NCI-H1048 (cell line): ENCODE data around the gene SCN2A.
"Not testable (repeated sequence)": the region's sequence is repeated elsewhere in the genome, so short reads cannot be mapped to it uniquely, and the experiment has no call there.

Experiments
- DNase-seq: peaks from one replicate; lab custom pipeline; 2025; lab: John Stamatoyannopoulos, UW

The SCN2A gene

GRCh38 chr2:165253178-165253577 is 14.0 kb downstream of the SCN2A start:
- no peak for DNase-seq

GRCh38 chr2:165256618-165257017 is 17.4 kb downstream of the SCN2A start:
- DNase-seq, result no peak

DNA sequence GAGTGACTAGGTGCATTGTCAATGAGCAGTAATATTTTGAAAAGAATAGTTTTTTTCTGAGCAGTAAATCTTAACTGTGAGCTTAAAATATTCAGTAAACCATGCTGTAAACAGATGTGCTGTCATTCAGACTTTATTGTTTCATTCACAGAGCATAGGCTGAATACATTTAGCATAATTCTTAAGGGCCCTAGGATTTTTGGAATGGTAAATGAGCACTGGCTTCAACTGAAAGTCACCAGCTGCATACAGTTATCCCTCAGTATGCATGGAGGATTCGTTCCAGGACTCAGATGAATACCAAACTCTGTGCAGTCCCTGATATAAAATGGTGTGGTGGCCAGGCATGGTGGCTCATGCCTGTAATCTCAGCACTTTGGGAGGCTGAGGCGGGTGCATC is 21.1 kb downstream of the SCN2A start:
- not testable (repeated sequence) for DNase-seq

DNA sequence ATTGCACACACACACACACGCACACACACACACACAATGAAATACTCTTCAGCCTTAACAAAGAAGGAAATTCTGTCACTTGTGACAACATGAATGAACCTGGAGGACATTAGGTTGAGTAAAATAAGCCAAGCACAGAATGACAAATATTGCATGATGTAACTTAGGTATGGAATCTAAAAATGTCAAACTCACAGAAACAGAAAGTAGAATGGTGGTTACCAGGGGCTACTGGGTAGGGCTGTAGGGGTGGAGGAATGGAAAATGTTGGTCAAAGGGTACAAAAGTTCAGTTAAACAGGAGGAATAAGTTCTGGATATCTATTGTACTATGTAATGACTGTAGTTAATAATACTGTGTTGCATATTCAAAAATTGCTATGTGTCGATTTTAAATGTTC is 29.5 kb downstream of the SCN2A start:
- DNase-seq, result no peak

DNA sequence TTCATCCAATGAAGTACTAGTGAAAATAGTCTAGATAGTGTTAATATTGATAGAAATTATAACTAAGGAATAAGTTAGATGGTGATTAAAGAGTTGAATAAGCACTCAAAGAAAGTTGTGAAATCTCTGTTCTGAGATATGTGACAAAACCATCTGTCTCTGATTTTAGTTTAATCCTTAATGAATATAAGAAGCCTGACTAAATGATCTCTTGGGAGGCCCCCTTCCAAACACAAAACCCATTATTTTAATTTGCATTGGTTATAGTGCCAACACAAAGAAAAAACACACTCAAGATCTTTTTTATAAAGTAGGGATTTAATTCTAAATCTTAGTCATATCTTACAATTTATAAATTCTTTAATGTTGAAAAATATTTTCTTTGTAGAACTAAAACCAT is 34.0 kb downstream of the SCN2A start:
- DNase-seq, result no peak

- DNase-seq, result no peak
Observed at GRCh38 chr2:165274698-165275097, 35.5 kb downstream of the SCN2A start.

DNA sequence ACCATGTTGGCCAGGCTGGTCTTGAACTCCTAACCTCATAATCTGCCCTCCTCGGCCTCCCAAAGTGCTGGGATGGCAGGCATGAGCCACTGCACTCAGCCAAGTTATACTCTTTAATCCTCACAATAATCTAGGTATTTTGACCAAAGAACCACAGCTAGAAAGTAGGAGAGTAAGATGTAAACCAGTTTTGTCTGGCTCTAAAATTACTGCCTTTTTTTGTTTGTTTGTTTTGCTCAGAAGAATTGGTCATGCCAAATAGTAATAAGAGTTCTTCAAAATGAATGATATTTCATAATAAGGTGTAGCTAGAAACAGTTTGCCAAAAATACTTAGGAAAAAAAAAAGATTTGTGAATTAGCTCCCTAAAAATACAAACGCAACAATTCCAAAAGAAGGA is 36.7 kb downstream of the SCN2A start:
- DNase-seq, result no peak

- no peak for DNase-seq
Observed at GRCh38 chr2:165277295-165277694, 38.1 kb downstream of the SCN2A start.

- DNase-seq, result no peak
Observed at GRCh38 chr2:165277860-165278656, 38.8 kb downstream of the SCN2A start.

DNA sequence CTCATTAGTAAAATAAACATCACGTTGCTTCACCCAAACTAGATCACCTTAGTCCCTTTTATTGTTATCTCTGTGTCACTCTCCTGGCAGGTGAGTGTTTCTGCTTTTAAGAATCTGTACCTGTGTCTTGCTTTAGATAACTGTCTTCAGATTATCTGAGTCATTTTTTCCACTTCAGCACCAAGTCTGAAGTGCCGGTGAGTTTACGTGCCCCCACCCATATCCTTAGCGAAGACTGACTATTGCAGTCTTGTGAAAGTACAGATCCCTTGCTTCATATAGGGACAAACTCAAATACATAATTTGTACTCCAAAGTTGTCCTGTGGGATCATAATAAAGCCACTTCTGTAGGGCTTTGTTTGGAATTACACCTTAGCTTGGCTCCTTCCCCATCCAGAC is 41.1 kb downstream of the SCN2A start:
- no peak for DNase-seq

DNA sequence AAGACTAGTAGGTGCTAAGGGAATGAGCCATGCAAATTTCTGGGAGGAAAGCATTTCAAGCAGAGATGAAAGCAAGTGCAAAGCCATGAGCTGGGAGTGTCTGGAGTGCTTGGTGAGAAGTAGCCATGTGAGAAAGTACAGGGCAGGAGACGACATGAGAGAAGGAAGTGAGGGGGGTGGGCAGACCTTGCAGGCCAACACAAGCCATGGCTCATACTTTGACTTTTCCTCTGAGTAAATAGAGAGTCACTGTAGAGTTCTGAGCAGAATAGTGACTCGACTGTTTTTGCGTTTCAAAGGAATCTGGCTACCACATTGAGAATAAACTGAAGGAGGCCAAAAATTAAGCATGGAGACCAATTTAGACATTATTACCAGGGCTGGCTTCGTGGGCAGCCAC is 42.2 kb downstream of the SCN2A start:
- DNase-seq, result no peak

DNA sequence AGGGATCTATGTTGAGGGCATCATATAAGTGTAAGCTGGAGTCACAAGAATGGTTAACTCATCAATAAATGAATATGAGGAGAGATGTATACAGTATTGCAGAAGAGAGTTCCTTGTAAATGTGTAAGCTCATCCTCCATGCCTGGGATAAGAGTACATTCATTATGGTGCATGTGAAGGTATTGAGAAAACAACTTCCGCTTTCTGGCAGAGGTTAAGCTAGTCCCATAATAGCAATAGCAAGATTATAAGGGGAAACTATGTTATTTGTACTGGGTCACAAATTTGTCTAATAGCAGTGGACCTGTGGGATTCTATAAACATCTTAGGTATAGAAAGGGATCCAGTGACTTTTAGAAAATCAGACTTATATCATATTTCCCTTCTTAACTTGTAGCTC is 44.1 kb downstream of the SCN2A start:
- no peak for DNase-seq

- DNase-seq, result no peak
Observed at GRCh38 chr2:165287094-165287778, 48.0 kb downstream of the SCN2A start.

DNA sequence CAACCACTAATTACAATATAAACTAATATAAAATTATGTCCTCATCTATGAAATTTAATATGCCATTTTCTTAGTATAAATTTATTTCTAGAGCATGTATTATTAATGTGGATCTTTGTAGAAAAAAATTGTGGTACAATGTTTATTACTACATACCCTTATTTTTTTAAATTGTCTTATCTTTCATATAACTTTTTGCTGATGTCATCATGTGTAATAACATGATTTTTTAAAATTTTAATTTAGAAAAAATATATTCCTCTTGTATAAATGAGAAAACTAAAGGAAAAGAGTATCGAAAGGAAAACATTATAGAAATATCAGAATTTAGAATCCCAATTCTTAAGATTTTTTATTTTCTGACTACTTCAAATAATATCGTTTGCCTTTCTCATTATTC is 49.9 kb downstream of the SCN2A start:
- no peak for DNase-seq

GRCh38 chr2:165293440-165294420 is 54.5 kb downstream of the SCN2A start:
- peak; percentile 78 for DNase-seq

DNA sequence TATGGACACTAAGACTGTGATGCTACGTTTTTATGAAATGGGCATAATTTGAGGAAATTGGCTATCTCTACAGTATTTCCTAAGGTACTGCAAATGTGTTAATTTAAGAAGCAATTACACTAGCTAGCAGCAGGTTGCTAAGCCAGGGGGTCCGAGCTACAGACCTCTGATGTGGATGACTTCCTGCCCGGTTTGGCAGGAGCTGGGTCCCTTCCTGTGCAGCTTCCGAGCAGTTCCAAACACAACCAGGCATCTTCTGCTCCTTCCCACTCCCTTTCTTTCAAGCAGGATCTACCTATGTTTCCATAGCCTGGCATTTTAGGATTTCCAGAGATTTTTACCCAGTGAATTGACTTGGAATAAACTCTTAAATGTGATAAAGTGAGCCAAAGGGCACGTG is 55.7 kb downstream of the SCN2A start:
- DNase-seq, result no peak

DNA sequence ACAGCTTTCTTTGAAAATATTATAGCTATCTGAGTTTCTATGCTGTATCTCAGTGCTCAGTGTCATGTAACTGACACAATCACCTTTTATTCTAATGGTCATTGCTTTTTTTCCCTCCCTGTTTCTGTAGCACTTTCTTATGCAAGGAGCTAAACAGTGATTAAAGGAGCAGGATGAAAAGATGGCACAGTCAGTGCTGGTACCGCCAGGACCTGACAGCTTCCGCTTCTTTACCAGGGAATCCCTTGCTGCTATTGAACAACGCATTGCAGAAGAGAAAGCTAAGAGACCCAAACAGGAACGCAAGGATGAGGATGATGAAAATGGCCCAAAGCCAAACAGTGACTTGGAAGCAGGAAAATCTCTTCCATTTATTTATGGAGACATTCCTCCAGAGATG is 56.4 kb downstream of the SCN2A start:
- DNase-seq, result no peak

DNA sequence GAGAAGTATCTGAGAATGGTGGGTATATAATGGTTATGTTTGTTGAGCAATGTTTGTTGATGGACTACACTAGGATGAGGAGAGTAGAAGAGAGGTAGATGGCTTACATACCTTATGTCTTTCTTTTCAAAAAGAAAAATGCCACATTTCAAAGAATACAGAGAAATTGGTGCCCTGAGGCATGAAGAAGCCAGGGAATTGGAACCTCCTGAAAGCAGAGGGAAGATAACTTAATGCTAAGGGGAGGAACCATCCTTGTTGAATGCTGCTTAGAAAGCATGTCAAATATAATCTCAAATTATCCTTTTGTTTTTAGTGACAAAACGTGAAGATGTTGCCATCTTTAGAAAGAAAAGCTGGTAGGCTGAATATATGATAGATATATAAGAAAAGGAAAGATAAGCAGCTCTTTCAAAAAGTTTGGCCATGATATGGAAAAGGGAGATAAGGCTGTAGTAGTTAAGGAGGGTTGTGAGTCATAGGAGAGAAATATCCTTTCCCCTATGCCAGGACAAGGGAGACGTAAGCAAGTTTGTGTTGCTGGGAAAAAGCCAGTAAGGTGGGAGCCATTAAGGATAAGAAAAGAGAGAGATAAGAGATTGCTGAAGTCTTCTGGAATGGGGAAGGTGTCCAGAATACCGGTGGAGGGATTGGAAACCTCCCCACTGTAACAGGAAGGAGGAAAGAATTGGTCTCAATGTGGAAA is 66.3 kb downstream of the SCN2A start:
- DNase-seq, result no peak

- no peak for DNase-seq
Observed at GRCh38 chr2:165307317-165307716, 68.1 kb downstream of the SCN2A start.

DNA sequence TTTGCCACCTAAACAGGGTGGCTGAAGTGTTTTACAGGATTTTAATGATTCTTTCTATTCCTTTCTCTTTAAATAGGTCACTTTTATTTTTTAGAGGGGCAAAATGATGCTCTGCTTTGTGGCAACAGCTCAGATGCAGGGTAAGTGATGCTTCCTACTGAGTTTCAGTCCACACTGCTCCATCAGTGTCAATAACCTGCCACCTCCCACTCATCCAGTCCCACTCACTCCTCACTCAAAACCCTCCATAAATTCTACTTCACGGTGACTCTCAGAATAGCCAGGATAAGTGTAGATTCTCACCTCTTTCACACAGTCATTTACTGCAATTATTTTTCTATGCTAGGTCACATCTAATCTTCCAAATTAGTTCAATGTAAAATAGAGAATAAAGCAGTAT is 72.7 kb downstream of the SCN2A start:
- DNase-seq, result no peak

- DNase-seq, result no peak
Observed at GRCh38 chr2:165312999-165313398, 73.8 kb downstream of the SCN2A start.

GRCh38 chr2:165313509-165313908 is 74.3 kb downstream of the SCN2A start:
- DNase-seq, result no peak
